Right renal cortex interstitium (tissue), 3 donors: ENCODE results near the gene PRXL2A. TPM values are rescaled to one million over a fixed set of nuclear protein-coding genes. Genes with fewer than 3 reads are reported as not detected.
"Not testable (repeated sequence)": the region's sequence is repeated elsewhere in the genome, so short reads cannot be mapped to it uniquely, and the experiment has no call there.

Source experiments
- DNase-seq, 3 donors: peaks; one replicate each; pipeline ENCODE4 v3.0.0-alpha.2; 2013; ENCODE audit warnings: low read depth in 3 of 3, low spot score in 2 of 3
- polyA plus RNA-seq, 3 donors: library from polyadenylated mRNA; unstranded; fragments of 120-200 nt; gene quantifications; one replicate each; pipeline ENCODE4 v1.2.1, GENCODE V29; 2013; ENCODE audit not compliant: insufficient read length in 3 of 3

Gene PRXL2A
- polyA plus RNA-seq, 3 donors: 116 to 134 (median 124) TPM

DNA sequence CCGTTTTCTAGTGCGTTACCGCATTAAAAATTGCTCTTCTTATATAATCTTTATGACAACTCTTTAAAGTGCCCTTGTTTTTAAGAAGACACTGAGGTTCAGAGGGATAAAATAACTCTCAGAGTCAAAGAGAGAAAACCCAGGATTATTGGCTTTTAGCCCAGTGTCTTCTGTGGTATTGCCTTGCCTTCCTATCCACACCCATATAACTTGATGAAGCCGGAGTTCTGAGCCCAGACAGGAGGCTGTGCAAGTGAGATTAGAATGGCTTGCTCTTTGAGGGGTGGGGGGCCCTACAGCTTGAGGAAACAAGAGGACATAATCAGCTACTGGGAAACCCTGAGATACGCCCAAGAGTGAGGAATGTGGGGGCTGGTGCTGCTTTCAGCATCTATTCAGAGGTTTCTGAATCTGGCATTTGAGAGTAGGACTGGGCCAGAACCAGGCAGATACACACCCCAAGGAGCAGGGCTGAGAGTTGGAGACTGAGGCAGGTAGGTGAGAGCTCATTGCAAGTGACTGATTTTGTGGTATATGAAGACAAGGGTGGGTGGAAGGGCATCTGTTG, 2.3 kb downstream of the PRXL2A start:
- DNase-seq: no peak

- no peak for DNase-seq
Measured at GRCh38 chr10:80411267-80411668, 2.9 kb downstream of the PRXL2A start.

DNA sequence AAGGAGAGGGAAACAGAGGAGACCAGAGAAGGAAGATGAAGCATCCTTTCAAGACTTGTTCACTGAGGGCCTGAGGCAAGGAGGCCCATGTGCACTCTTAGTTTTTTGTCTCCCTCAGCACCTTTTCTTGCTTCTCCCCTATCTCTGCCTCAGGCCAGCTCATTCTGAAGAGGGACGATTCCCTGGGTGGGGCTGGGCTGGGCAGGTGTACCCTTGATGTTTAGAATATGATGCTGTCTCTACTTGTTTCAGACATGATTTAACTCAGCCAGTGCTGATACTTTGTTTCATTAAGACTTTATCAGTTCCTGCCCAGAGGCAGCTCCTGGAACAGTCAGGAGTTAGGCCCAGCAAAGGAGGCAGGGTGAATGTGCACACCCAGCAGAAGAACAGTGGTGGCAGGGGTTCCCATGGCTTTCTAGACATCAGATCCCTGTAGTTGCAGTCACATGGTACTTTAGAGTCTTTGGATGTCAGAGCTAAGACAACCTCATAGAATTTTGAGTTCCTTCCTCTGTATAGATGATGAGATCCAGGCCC, 3.4 kb downstream of the PRXL2A start:
- no peak for DNase-seq

DNA sequence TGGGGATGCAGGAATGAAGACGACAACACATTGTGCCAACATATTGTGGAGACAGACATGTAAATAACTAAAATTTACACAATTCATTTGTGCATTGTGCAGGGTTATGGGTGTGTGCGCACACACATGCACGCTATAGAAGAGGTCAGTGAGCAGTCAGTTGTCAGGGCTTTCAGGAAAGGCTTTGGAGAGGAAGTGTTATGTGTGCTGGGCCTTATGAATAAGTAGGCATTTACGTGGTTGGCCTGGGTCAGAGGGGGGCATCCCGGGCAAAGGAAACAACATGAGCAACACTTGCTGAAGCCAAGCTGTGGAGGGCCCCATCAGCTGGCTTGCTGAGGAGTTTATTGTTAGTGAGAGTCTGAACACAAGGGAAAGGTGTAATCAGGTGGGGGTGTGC, 4.1 kb downstream of the PRXL2A start:
- no peak for DNase-seq

GRCh38 chr10:80413271-80413996, 5.1 kb downstream of the PRXL2A start:
- DNase-seq: no peak

GRCh38 chr10:80414142-80414895, 6.0 kb downstream of the PRXL2A start:
- DNase-seq: no peak

DNA sequence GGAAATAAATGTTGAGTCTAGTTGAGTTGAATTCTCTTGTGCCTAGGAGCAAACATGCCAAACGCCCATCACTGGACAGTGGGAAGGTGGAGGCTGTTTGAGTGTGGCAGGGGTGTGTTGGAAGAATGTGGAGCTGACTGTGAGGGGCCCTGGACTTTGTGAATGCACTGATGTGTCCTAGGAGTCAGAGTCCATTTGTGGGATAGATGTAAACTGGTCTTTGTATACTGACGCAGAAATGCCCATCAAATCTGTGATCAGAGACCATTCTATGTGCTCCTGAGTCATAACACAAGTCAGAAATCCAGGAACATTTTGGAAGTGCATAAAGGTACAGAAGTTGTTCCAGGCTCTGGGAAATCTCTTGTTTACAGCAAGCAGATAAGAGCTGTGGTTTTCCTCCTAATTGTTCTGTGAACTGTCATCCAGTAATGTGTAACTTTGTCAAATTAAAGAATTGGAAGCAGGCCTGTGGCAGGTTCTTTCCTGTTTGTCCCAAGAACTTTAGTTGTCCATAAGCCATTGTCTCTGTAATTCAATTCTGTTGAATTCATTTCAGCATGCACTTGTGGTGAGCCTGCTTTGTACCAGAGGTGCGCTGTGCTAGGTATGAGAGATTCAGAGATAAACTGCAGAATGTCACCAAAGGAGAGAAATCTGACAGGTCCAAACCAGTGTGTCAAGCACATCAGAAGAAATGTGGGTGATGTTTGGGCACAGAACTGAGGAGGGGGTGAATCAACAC, 7.6 kb downstream of the PRXL2A start:
- no peak for DNase-seq

DNA sequence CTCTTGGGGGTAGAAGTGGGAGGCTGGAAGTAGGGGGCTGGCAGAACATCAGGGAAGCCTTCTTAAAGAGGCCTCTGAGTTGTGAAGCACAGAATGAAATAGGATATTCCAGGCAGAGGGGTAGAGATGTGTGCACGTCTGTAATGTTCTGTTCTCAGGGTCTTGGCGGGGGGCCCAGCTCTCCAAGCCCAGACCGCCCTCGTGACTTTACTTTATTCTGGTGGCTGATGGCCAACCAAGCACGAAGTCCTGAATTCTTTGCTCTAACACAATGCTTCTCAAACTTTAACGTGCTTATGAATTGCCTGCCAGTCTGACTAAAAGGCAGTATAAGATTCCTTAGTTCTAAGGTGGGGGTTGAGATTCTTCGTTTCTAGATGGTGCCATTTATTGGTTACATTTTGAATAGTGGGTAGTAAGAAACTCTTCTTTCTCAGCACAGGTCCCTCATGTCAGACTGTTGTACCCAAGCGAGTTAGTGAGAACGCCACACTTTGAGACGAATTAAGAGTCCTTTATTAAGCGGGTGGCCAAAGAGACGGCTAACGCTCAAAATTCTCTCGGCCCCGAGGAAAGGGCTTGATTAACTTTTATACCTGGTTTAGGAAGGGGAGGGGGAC, 8.2 kb downstream of the PRXL2A start:
- no peak for DNase-seq

DNA sequence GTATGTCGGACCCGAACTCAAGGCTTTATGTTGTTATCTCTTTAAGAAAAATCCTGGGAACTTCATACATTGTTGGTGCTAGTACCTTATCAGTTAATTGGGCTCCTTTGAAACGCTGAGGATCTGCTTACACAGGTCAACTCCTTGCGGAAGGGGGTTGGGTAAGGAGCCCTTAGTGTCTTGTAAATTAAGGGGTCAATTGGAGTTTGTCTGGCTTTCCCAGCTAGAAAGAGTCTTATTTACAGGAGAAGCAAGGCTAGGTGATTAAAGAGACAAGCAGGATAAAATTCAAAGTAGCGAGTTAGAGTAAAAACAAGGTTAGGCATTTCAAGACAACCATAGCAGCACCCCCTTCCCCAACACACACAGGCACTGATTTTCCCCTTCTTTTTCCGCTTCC, 8.9 kb downstream of the PRXL2A start:
- DNase-seq: not testable (repeated sequence)

DNA sequence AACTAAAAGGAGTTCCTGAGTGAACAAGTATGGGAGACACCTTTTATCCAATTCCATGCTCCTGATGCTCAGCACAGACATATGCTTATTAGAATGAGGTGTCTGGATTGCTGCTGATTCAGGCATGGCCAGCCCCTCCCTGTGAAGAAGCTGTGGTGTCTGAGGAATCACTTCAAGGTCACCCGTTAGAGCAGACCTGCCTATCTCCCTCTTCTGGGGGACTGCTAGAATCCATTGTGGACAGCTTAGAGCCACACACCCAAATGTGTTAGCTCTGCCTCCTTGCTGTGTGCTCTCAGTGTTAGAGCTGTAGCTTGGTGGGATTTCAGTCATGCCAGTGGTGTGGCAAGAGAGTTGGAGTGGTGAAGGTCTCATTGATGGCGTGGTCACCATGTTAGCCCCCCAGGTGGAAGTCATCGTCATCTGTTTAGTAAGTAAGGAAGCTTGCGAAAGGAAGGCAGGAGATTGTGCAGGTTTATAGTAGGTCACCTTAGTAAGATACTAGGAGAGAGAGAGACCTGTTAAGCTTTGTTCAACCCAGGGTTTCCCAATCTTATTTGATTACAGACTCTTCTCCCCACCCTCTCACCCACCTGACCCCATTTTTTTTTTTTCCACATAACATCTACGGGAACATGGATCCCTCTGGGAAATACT, 12.8 kb downstream of the PRXL2A start:
- no peak for DNase-seq

DNA sequence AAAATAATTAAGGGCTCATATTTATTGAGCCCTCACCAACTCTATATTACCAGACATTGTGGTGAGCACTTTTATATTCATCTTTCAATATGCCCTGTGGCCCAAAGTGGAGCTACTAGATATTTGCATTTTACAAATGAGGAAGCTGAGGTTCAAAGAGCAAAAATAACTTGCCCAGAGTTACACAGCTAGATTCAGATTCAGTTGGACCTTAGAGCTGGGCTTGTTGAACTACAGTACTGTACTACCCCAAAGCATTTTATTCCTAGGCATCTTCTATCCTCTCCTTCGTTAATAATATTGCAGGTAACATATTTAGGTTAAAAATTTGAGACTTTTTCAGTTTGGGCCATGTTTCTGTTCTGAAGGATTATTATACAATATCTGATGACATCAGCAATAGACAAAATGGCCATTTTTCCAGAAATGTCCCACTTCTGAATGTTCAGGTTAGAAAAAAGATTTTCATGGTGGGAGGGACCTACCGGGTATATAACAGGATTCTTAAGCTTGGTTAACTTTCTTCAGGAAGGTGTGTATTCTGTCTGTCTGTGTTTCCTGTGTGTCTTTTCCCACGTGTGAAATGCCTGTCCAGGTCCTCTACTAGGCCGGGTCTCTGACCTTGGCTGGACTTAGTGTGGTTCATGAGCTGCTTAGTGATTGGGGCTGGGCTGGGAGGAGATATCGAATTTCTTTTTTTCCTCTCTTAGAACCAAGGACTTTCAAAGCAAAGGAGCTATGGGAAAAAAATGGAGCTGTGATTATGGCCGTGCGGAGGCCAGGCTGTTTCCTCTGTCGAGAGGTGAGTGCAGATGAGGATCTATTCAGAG, 13.6 kb downstream of the PRXL2A start:
- DNase-seq: no peak

- DNase-seq: no peak
Measured at GRCh38 chr10:80425901-80426300, 17.6 kb downstream of the PRXL2A start.

- no peak for DNase-seq
Measured at GRCh38 chr10:80427541-80427940, 19.2 kb downstream of the PRXL2A start.

GRCh38 chr10:80429521-80429973, 21.2 kb downstream of the PRXL2A start:
- no peak for DNase-seq

- no peak for DNase-seq
Measured at GRCh38 chr10:80433134-80433533, 24.8 kb downstream of the PRXL2A start.

DNA sequence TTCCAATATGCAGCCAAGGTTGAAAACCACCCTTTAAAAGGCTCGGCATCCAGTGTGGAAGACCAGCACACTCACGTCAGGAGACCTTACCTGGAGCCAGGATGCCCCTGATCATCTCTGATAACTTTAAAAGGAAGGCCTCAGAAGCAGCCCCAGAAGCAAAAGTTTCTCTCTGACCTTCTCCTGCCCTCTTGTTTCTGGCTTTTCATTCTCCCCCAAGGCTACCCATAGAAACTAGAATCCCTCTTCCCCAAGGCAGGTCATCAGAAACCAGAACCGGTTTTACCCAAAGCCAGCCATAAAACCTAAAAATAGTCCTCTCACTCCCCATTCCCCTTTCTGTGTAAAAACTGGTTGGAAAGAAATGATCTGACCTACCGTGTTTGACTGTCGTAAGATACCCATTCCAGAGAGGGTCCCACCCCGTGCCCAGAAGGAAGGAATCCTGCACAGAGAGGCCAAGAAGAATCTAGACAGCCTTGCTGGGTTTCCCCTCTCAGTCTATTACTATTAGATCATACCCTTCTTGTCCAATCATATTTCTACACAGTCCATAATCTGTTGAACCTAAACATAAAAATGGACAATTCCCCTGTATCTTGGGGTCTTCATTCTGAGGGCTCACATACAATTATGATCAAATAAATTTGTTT, 28.2 kb downstream of the PRXL2A start:
- no peak for DNase-seq

DNA sequence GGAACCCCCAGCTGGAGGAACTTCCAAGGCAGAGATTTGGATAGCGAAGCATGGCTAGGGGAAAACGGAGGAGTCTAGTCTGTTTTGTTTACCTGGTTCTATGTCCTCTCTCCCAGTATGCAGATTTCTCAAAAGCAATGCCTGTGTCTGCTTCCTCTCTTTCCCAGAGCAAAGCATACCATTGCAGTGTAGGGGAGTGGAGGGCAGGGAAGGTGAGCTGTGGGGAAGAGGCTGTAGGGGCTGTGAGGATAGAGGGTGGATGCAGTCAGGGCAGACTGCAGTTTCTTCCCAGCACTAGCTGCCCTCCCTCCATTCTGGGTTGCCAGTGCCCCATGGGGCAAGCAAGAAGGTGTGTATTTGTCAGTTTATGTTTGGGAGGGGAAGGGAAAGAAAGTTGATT, 28.9 kb downstream of the PRXL2A start:
- DNase-seq: no peak

- no peak for DNase-seq
Measured at GRCh38 chr10:80441831-80442230, 33.5 kb downstream of the PRXL2A start.

- no peak for DNase-seq
Measured at GRCh38 chr10:80442879-80443278, 34.5 kb downstream of the PRXL2A start.
